SK-N-SH treated with all-trans-retinoic acid at 6 μM for 48 hours (cell line): ENCODE results near the gene RP2.
A peak's percentile ranks its signal among the peaks of the same experiment; 100 is the strongest.

Experiments used
- ATAC-seq: fragments of 200-7000 bp; cut with Tn5 transposase; 3 replicates; pipeline ENCODE4 v1.9.1; 2020; ENCODE audit warnings: mild to moderate bottlenecking, moderate library complexity
- ARNTL ChIP-seq: fragments of 450-650 bp; formaldehyde crosslinking; IDR thresholded peaks from 2 replicates; pipeline ENCODE4 v1.5.0; 2020; ENCODE audit warnings: low read depth, mild to moderate bottlenecking, moderate library complexity, borderline replicate concordance
- BACH2 ChIP-seq: fragments of 250-450 bp; sonication (Bioruptor Pico); IDR thresholded peaks from 2 replicates; pipeline ENCODE4 v1.9.0; 2021; ENCODE audit warnings: mild to moderate bottlenecking, borderline replicate concordance
- CREB5 ChIP-seq: fragments of 250-450 bp; sonication (Bioruptor Pico); IDR thresholded peaks from 2 replicates; pipeline ENCODE4 v1.5.1; 2020; ENCODE audit warnings: low read depth, mild to moderate bottlenecking, moderate library complexity
- CSDC2 ChIP-seq: fragments of 250-450 bp; sonication (Bioruptor Pico); IDR thresholded peaks from 2 replicates; pipeline ENCODE4 v1.5.0; 2020; ENCODE audit warnings: mild to moderate bottlenecking, moderate library complexity
- CSRNP3 ChIP-seq: fragments of 250-450 bp; sonication (Bioruptor Pico); IDR thresholded peaks from 2 replicates; pipeline ENCODE4 v1.5.1; 2021; ENCODE audit warnings: mild to moderate bottlenecking, moderate library complexity
- ESRRG ChIP-seq: fragments of 250-450 bp; sonication (Bioruptor Pico); IDR thresholded peaks from 2 replicates; pipeline ENCODE4 v1.6.1; 2021; ENCODE audit warnings: mild to moderate bottlenecking
- GLIS3 ChIP-seq: fragments of 250-450 bp; sonication (Bioruptor Pico); IDR thresholded peaks from 2 replicates; pipeline ENCODE4 v1.5.0; 2020; ENCODE audit warnings: mild to moderate bottlenecking, moderate library complexity
- ISL1 ChIP-seq: fragments of 250-450 bp; sonication (Bioruptor Pico); IDR thresholded peaks from 2 replicates; pipeline ENCODE4 v2.1.2; 2022; ENCODE audit warnings: mild to moderate bottlenecking, moderate library complexity
- OSR1 ChIP-seq: fragments of 250-450 bp; sonication (Bioruptor Pico); IDR thresholded peaks from 2 replicates; pipeline ENCODE4 v1.8.0; 2022; ENCODE audit warnings: moderate library complexity, mild to moderate bottlenecking, inconsistent platforms
- PATZ1 ChIP-seq: fragments of 250-450 bp; sonication (Bioruptor Pico); IDR thresholded peaks from 2 replicates; pipeline ENCODE4 v1.8.0; 2020; ENCODE audit warnings: mild to moderate bottlenecking, moderate library complexity, borderline replicate concordance
- POU6F1 ChIP-seq: fragments of 250-450 bp; sonication (Bioruptor Pico); IDR thresholded peaks from 2 replicates; pipeline ENCODE4 v1.8.0; 2021; ENCODE audit warnings: low read depth, mild to moderate bottlenecking, moderate library complexity, borderline replicate concordance
- PPARA ChIP-seq: fragments of 250-450 bp; sonication (Bioruptor Pico); IDR thresholded peaks from 2 replicates; pipeline ENCODE4 v1.5.0; 2020; ENCODE audit warnings: mild to moderate bottlenecking, borderline replicate concordance
- RARB ChIP-seq: fragments of 250-450 bp; sonication (Bioruptor Pico); IDR thresholded peaks from 2 replicates; pipeline ENCODE4 v1.8.0; 2021; ENCODE audit warnings: mild to moderate bottlenecking, moderate library complexity
- SNAI2 ChIP-seq: fragments of 250-450 bp; sonication (Bioruptor Pico); IDR thresholded peaks from 2 replicates; pipeline ENCODE4 v1.5.0; 2020; ENCODE audit warnings: mild to moderate bottlenecking, moderate library complexity
- TCF4 ChIP-seq: fragments of 250-450 bp; sonication (Bioruptor Pico); IDR thresholded peaks from 2 replicates; pipeline ENCODE4 v1.8.0; 2021; ENCODE audit warnings: mild to moderate bottlenecking, moderate library complexity, borderline replicate concordance
- TOX ChIP-seq: fragments of 250-450 bp; sonication (Bioruptor Pico); IDR thresholded peaks from 2 replicates; pipeline ENCODE4 v1.8.0; 2021; ENCODE audit warnings: mild to moderate bottlenecking, moderate library complexity, borderline replicate concordance
- ZC3H10 ChIP-seq: fragments of 250-450 bp; sonication (Bioruptor Pico); IDR thresholded peaks from 2 replicates; pipeline ENCODE4 v1.5.1; 2021; ENCODE audit warnings: mild to moderate bottlenecking, moderate library complexity
- ZFP3 ChIP-seq: fragments of 250-450 bp; sonication (Bioruptor Pico); IDR thresholded peaks from 2 replicates; pipeline ENCODE4 v1.5.0; 2020; ENCODE audit warnings: mild to moderate bottlenecking, moderate library complexity
- ZNF565 ChIP-seq: fragments of 450-650 bp; formaldehyde crosslinking; conservative IDR thresholded peaks from 2 replicates; pipeline ENCODE4 v1.5.0; 2020; ENCODE audit warnings: low read depth, mild to moderate bottlenecking, moderate library complexity
- ZNF70 ChIP-seq: fragments of 450-650 bp; formaldehyde crosslinking; IDR thresholded peaks from 2 replicates; pipeline ENCODE4 v1.5.0; 2020; ENCODE audit warnings: mild to moderate bottlenecking, moderate library complexity
- ZNF8 ChIP-seq: fragments of 450-650 bp; formaldehyde crosslinking; IDR thresholded peaks from 2 replicates; pipeline ENCODE4 v1.5.0; 2020; ENCODE audit warnings: mild to moderate bottlenecking, moderate library complexity

RP2 gene

GRCh38 chrX:46918434-46918833 is 81.6 kb downstream of the RP2 start:
- TF ChIP-seq CSRNP3 (no peak), ZFP3 (CRISPR knock-in tag) (no peak), POU6F1 (CRISPR knock-in tag) (no peak), SNAI2 (CRISPR knock-in tag) (no peak), ZC3H10 (CRISPR knock-in tag) (no peak), TOX (CRISPR knock-in tag) (no peak), ESRRG (CRISPR knock-in tag) (no peak), BACH2 (no peak), ISL1 (CRISPR knock-in tag) (no peak), PATZ1 (CRISPR knock-in tag) (no peak), ZNF565 (CRISPR knock-in tag) (no peak), CREB5 (CRISPR knock-in tag) (no peak), ZNF8 (CRISPR knock-in tag) (no peak), GLIS3 (CRISPR knock-in tag) (no peak)
- no peak for ATAC-seq

- TF ChIP-seq CREB5 (CRISPR knock-in tag) (no peak), ZNF8 (CRISPR knock-in tag) (peak; percentile 99), TCF4 (CRISPR knock-in tag) (no peak)
- TF ChIP-seq, all 23 proteins: peak for 1
- no peak for ATAC-seq
These were observed 83.4 kb downstream of the RP2 start for GRCh38 chrX:46920235-46920634.

GRCh38 chrX:46922611-46923010 is 85.8 kb downstream of the RP2 start:
- TF ChIP-seq ARNTL (CRISPR knock-in tag) (no peak), ZNF8 (CRISPR knock-in tag) (no peak), CSRNP3 (no peak)
- TF ChIP-seq, all 23 proteins: peak for 0
- no peak for ATAC-seq

- ATAC-seq = no peak
- TF ChIP-seq RARB (CRISPR knock-in tag) (no peak), ZC3H10 (CRISPR knock-in tag) (no peak), ZNF70 (CRISPR knock-in tag) (no peak), ZNF565 (CRISPR knock-in tag) (no peak), TOX (CRISPR knock-in tag) (no peak), PPARA (CRISPR knock-in tag) (no peak), SNAI2 (CRISPR knock-in tag) (no peak), ARNTL (CRISPR knock-in tag) (no peak), ISL1 (CRISPR knock-in tag) (no peak), CREB5 (CRISPR knock-in tag) (no peak), OSR1 (CRISPR knock-in tag) (no peak), GLIS3 (CRISPR knock-in tag) (no peak), TCF4 (CRISPR knock-in tag) (no peak), CSRNP3 (no peak), CSDC2 (CRISPR knock-in tag) (no peak), PATZ1 (CRISPR knock-in tag) (no peak), BACH2 (no peak)
These were observed 90.9 kb downstream of the RP2 start for GRCh38 chrX:46927718-46928117.
